Peyer's patch (tissue), 4 donors: ENCODE measurements around the gene RHBDD1.

Source experiments
- CTCF ChIP-seq, 6 experiments: fragments of 450-650 bp in 4 of 6; fragments of 200-600 bp in 2 of 6; sonication (generic) in 1 of 6; IDR thresholded peaks; one replicate each; pipeline ENCODE4 v1.5.1; 2017 to 2019; ENCODE audit warnings: antibody characterized with exemption in 6 of 6, mild to moderate bottlenecking in 3 of 6, moderate library complexity in 1 of 6
- POLR2A ChIP-seq, 2 donors: fragments of 450-650 bp; IDR thresholded peaks; one replicate each; pipeline ENCODE4 v1.5.1; 2017; ENCODE audit warnings: antibody characterized with exemption in 2 of 2, mild to moderate bottlenecking in 2 of 2, moderate library complexity in 2 of 2

GRCh38 chr2:226932443-226932842, 96.6 kb downstream of the RHBDD1 start:
- TF ChIP-seq CTCF (IDR thresholded peaks at IDR 0.05) (no peak), POLR2A (IDR thresholded peaks at IDR 0.05) (no peak)
